Naive B cell (primary cell): Measurements from ENCODE around the gene AREL1. TPM values are rescaled to one million over a fixed set of nuclear protein-coding genes. Genes with fewer than 3 reads are reported as not detected.

Source experiments
- ATAC-seq, 2 donors: fragments of 150-1000 bp; cut with Tn5 transposase; 2 replicates each; pipeline ENCODE4 v1.10.0; 2021; ENCODE audit warnings: low read depth in 2 of 2, mild to moderate bottlenecking in 2 of 2, moderate library complexity in 2 of 2
- DNase-seq: peaks from one replicate; pipeline ENCODE4 v3.0.0; 2022
- H3K27ac Mint-ChIP-seq, 6 donors: one replicate each; pipeline ENCODE4 v1.8.0; 2020 to 2022; ENCODE audit warnings: mild to moderate bottlenecking in 6 of 6, mixed read lengths in 6 of 6, moderate library complexity in 5 of 6, inconsistent platforms in 2 of 6
- H3K27me3 Mint-ChIP-seq, 3 donors: one replicate each; pipeline ENCODE4 v1.8.0; 2021 to 2022; ENCODE audit warnings: mixed read lengths in 3 of 3, mild to moderate bottlenecking in 1 of 3
- H3K36me3 Mint-ChIP-seq, 2 donors: one replicate each; pipeline ENCODE4 v1.8.0; 2020 to 2022; ENCODE audit warnings: mixed read lengths in 2 of 2, inconsistent platforms in 1 of 2, mild to moderate bottlenecking in 1 of 2
- H3K4me1 Mint-ChIP-seq, 3 donors: one replicate each; pipeline ENCODE4 v1.8.0; 2020 to 2022; ENCODE audit warnings: mixed read lengths in 3 of 3, inconsistent platforms in 1 of 3, mild to moderate bottlenecking in 1 of 3, moderate library complexity in 1 of 3
- H3K4me3 Mint-ChIP-seq, 8 donors: one replicate each; pipeline ENCODE4 v1.8.0; 2020 to 2022; ENCODE audit warnings: mild to moderate bottlenecking in 8 of 8, mixed read lengths in 8 of 8, moderate library complexity in 8 of 8, inconsistent platforms in 2 of 8
- H3K9me3 Mint-ChIP-seq, 7 donors: one replicate each; pipeline ENCODE4 v1.8.0; 2020 to 2022; ENCODE audit warnings: mixed read lengths in 7 of 7, mild to moderate bottlenecking in 5 of 7, inconsistent platforms in 2 of 7, moderate library complexity in 1 of 7
- polyA plus RNA-seq, 6 donors: library from polyadenylated mRNA; unstranded; fragments of 300-500 nt; fragmentation: Illumina TruSeq; gene quantifications; one replicate each; pipeline ENCODE4 v1.2.3, GENCODE V29; 2021; ENCODE audit warnings: low read depth in 6 of 6

The AREL1 gene
- polyA plus RNA-seq, 6 donors from 2014 or later, result 8.1 to 16.1 (median 13.6) TPM

- DNase-seq (no peak), ATAC-seq (no peak)
- peaks cover 3 to 22% (median 13%) of the 10 kb centered on the region in 3 donors for H3K4me1 Mint-ChIP-seq
- no peaks in the 10 kb centered on the region for H3K27me3 Mint-ChIP-seq
- no peak overlapping the region for H3K4me3 Mint-ChIP-seq
- peak overlapping the region in 1 of 6 donors; percentile 49 for H3K27ac Mint-ChIP-seq
- peaks cover 22 to 23% of the 10 kb centered on the region in 2 donors for H3K36me3 Mint-ChIP-seq
- H3K9me3 Mint-ChIP-seq, result no peaks in the 10 kb centered on the region
Observed at GRCh38 chr14:74693191-74693590, 19.7 kb downstream of the AREL1 start.

- Mint-ChIP-seq H3K27ac (peak overlapping the region in 1 of 6 donors; percentile 61), H3K36me3 (peaks cover 16 to 22% of the 10 kb centered on the region in 2 donors), H3K4me3 (no peak overlapping the region), H3K4me1 (peaks cover 3 to 14% (median 6%) of the 10 kb centered on the region in 3 donors), H3K9me3 (no peaks in the 10 kb centered on the region), H3K27me3 (no peaks in the 10 kb centered on the region)
- DNase-seq (no peak), ATAC-seq (no peak)
Observed at GRCh38 chr14:74691456-74691855, 21.4 kb downstream of the AREL1 start.

- peak overlapping the region in 1 of 6 donors; percentile 65 for H3K27ac Mint-ChIP-seq
- H3K4me1 Mint-ChIP-seq, result peaks cover 29 to 31% (median 30%) of the 10 kb centered on the region in 3 donors
- H3K27me3 Mint-ChIP-seq, result no peaks in the 10 kb centered on the region
- DNase-seq, result no peak
- H3K36me3 Mint-ChIP-seq, result peaks cover 16 to 25% of the 10 kb centered on the region in 2 donors
- ATAC-seq, result no peak
- no peak overlapping the region for H3K4me3 Mint-ChIP-seq
- no peaks in the 10 kb centered on the region for H3K9me3 Mint-ChIP-seq
Observed at GRCh38 chr14:74685921-74686678, 26.8 kb downstream of the AREL1 start.

- Mint-ChIP-seq H3K27me3 (no peaks in the 10 kb centered on the region), H3K9me3 (no peaks in the 10 kb centered on the region), H3K4me3 (peak overlapping the region in 5 of 8 donors; percentile 17 to 85 (median 65)), H3K36me3 (peaks cover 16% of the 10 kb centered on the region in 2 donors), H3K4me1 (peaks cover 29 to 31% (median 30%) of the 10 kb centered on the region in 3 donors), H3K27ac (peak overlapping the region in 4 of 6 donors; percentile 51 to 88 (median 85))
- no peak for ATAC-seq
- no peak for DNase-seq
Observed at GRCh38 chr14:74685056-74685455, 27.8 kb downstream of the AREL1 start.

GRCh38 chr14:74684434-74684833 lies 28.4 kb downstream of the AREL1 start:
- H3K36me3 Mint-ChIP-seq, result peaks cover 14 to 16% of the 10 kb centered on the region in 2 donors

GRCh38 chr14:74683406-74683805 lies 29.5 kb downstream of the AREL1 start:
- Mint-ChIP-seq H3K27ac (peak overlapping the region; percentile 46 to 92 (median 72)), H3K27me3 (no peaks in the 10 kb centered on the region), H3K4me3 (peak overlapping the region in 6 of 8 donors; percentile 16 to 85 (median 68)), H3K9me3 (no peaks in the 10 kb centered on the region), H3K4me1 (peaks cover 28 to 31% (median 29%) of the 10 kb centered on the region in 3 donors), H3K36me3 (peaks cover 4 to 9% of the 10 kb centered on the region in 2 donors)
- ATAC-seq (no peak), DNase-seq (no peak)

More at GRCh38 chr14:74684434-74684833, 28.4 kb downstream of the AREL1 start:
- peak; percentile 96 for ATAC-seq
- Mint-ChIP-seq H3K4me3 (peak overlapping the region in 7 of 8 donors; percentile 17 to 85 (median 74)), H3K9me3 (no peaks in the 10 kb centered on the region), H3K4me1 (peaks cover 29 to 31% (median 30%) of the 10 kb centered on the region in 3 donors), H3K27ac (peak overlapping the region in 5 of 6 donors; percentile 36 to 94 (median 88)), H3K27me3 (no peaks in the 10 kb centered on the region)
- peak; percentile 59 for DNase-seq

- Mint-ChIP-seq H3K27ac (peak overlapping the region in 5 of 6 donors; percentile 20 to 65 (median 41)), H3K9me3 (no peaks in the 10 kb centered on the region), H3K4me1 (peaks cover 26 to 31% (median 29%) of the 10 kb centered on the region in 3 donors), H3K27me3 (no peaks in the 10 kb centered on the region), H3K4me3 (no peak overlapping the region), H3K36me3 (peaks cover 0 to 7% of the 10 kb centered on the region in 2 donors)
- DNase-seq, result no peak
- ATAC-seq, result no peak
Observed at GRCh38 chr14:74682169-74682952, 30.5 kb downstream of the AREL1 start.

GRCh38 chr14:74675219-74675618 lies 37.7 kb downstream of the AREL1 start:
- Mint-ChIP-seq H3K27me3 (no peaks in the 10 kb centered on the region), H3K4me1 (no peaks in the 10 kb centered on the region), H3K4me3 (no peak overlapping the region), H3K27ac (no peak overlapping the region), H3K36me3 (peaks cover 25 to 28% of the 10 kb centered on the region in 2 donors), H3K9me3 (no peaks in the 10 kb centered on the region)
- DNase-seq, result no peak
- no peak for ATAC-seq

GRCh38 chr14:74673768-74674167 lies 39.1 kb downstream of the AREL1 start:
- ATAC-seq (no peak), DNase-seq (no peak)
- Mint-ChIP-seq H3K9me3 (no peaks in the 10 kb centered on the region), H3K27me3 (no peaks in the 10 kb centered on the region), H3K27ac (no peak overlapping the region), H3K4me1 (no peaks in the 10 kb centered on the region), H3K36me3 (peaks cover 28 to 36% of the 10 kb centered on the region in 2 donors), H3K4me3 (no peak overlapping the region)

- no peak overlapping the region for H3K4me3 Mint-ChIP-seq
- no peak for ATAC-seq
- H3K27ac Mint-ChIP-seq, result no peak overlapping the region
- H3K4me1 Mint-ChIP-seq, result no peaks in the 10 kb centered on the region
- no peak for DNase-seq
- H3K36me3 Mint-ChIP-seq, result peaks cover 35 to 46% of the 10 kb centered on the region in 2 donors
- H3K9me3 Mint-ChIP-seq, result no peaks in the 10 kb centered on the region
- no peaks in the 10 kb centered on the region for H3K27me3 Mint-ChIP-seq
Observed at GRCh38 chr14:74671789-74672188, 41.1 kb downstream of the AREL1 start.

- H3K27me3 Mint-ChIP-seq, result no peaks in the 10 kb centered on the region
Observed at GRCh38 chr14:74670726-74671411, 42.0 kb downstream of the AREL1 start.

GRCh38 chr14:74669846-74670245 lies 43.0 kb downstream of the AREL1 start:
- Mint-ChIP-seq H3K4me3 (no peak overlapping the region), H3K36me3 (peaks cover 20 to 46% of the 10 kb centered on the region in 2 donors), H3K27ac (no peak overlapping the region), H3K4me1 (no peaks in the 10 kb centered on the region), H3K27me3 (no peaks in the 10 kb centered on the region), H3K9me3 (no peaks in the 10 kb centered on the region)
- DNase-seq (no peak), ATAC-seq (no peak)

More at GRCh38 chr14:74670726-74671411, 42.0 kb downstream of the AREL1 start:
- peaks cover 27 to 46% of the 10 kb centered on the region in 2 donors for H3K36me3 Mint-ChIP-seq
- DNase-seq (no peak), ATAC-seq (no peak)
- H3K9me3 Mint-ChIP-seq, result no peaks in the 10 kb centered on the region
- H3K4me1 Mint-ChIP-seq, result no peaks in the 10 kb centered on the region
- H3K27ac Mint-ChIP-seq, result peak overlapping the region in 1 of 6 donors; percentile 73
- no peak overlapping the region for H3K4me3 Mint-ChIP-seq

- no peaks in the 10 kb centered on the region for H3K4me1 Mint-ChIP-seq
- no peak overlapping the region for H3K4me3 Mint-ChIP-seq
- DNase-seq (no peak), ATAC-seq (no peak)
- H3K27ac Mint-ChIP-seq, result no peak overlapping the region
- H3K36me3 Mint-ChIP-seq, result peaks cover 20 to 46% of the 10 kb centered on the region in 2 donors
- H3K9me3 Mint-ChIP-seq, result no peaks in the 10 kb centered on the region
- H3K27me3 Mint-ChIP-seq, result no peaks in the 10 kb centered on the region
Observed at GRCh38 chr14:74669256-74669655, 43.6 kb downstream of the AREL1 start.
